ENCODE results near the gene XKR7. TPM values are rescaled to one million over a fixed set of nuclear protein-coding genes. Genes with fewer than 3 reads are reported as not detected.
"Not testable (repeated sequence)": the region's sequence is repeated elsewhere in the genome, so short reads cannot be mapped to it uniquely, and the experiment has no call there.

XKR7 gene
- total RNA-seq, 4 donors from 2014 or later: under 0.01 TPM; not detected in 3

- no peaks in the 10 kb centered on the region for H3K9me3 ChIP-seq
- in situ Hi-C loops (cut with MboI; ENCODE audit: low pct_ligation_motif_present in 1 of 4, low pct_unique_long_range_greater_than_20kb in 1 of 4, low sequenced_read_pairs in 3 of 4) (no loop called here), intact Hi-C loops (cut with DNase I; ENCODE audit: low total_unique reads) (no loop called here)
- no peak overlapping the region for H3K4me3 ChIP-seq
- no peak overlapping the region for H3K27ac ChIP-seq
- WGBS, 2 donors (ENCODE audit: low coverage in 1 of 2): 67 to 90% methylated on average over 3 to 12 of the region's 12 CpGs
- peaks cover 62% of the 10 kb centered on the region for H3K27me3 ChIP-seq
- no peaks in the 10 kb centered on the region for H3K36me3 ChIP-seq
- no peak for TF ChIP-seq CTCF (IDR thresholded peaks at IDR 0.05)
- TF ChIP-seq POLR2A (IDR thresholded peaks at IDR 0.05): no peak
- no peak for TF ChIP-seq EP300 (IDR thresholded peaks at IDR 0.05; ENCODE audit: low read depth)
- no peak for TF ChIP-seq POLR2AphosphoS5 (IDR thresholded peaks at IDR 0.05)
- DNase-seq: no peak
- peaks cover 0 to 12% (median 8%) of the 10 kb centered on the region in 4 donors for H3K4me1 ChIP-seq
Observed at GRCh38 chr20:32028647-32029372, 60.9 kb downstream of the XKR7 start.

GRCh38 chr20:32029561-32029960 is 61.6 kb downstream of the XKR7 start:
- intact Hi-C loops (cut with DNase I; ENCODE audit: low total_unique reads) (no loop called here), in situ Hi-C loops (cut with MboI; ENCODE audit: low pct_ligation_motif_present in 1 of 4, low pct_unique_long_range_greater_than_20kb in 1 of 4, low sequenced_read_pairs in 3 of 4) (no loop called here)
- Histone ChIP-seq H3K4me3 (no peak overlapping the region), H3K27ac (no peak overlapping the region), H3K27me3 (peaks cover 64% of the 10 kb centered on the region), H3K4me1 (peaks cover 0 to 12% (median 8%) of the 10 kb centered on the region in 4 donors), H3K9me3 (no peaks in the 10 kb centered on the region), H3K36me3 (no peaks in the 10 kb centered on the region)
- no peak for TF ChIP-seq EP300 (IDR thresholded peaks at IDR 0.05; ENCODE audit: low read depth)
- no peak for TF ChIP-seq POLR2AphosphoS5 (IDR thresholded peaks at IDR 0.05)
- no peak for TF ChIP-seq POLR2A (IDR thresholded peaks at IDR 0.05)
- no peak for TF ChIP-seq CTCF (IDR thresholded peaks at IDR 0.05)
- WGBS, 2 donors (ENCODE audit: low coverage in 1 of 2): 86% methylated on average over 11 of the region's 11 CpGs; no CpG with 5 or more reads in 1 of the 2 donors
- DNase-seq: no peak

GRCh38 chr20:32031007-32031958 is 63.3 kb downstream of the XKR7 start:
- in situ Hi-C loops (cut with MboI; ENCODE audit: low pct_ligation_motif_present in 1 of 4, low pct_unique_long_range_greater_than_20kb in 1 of 4, low sequenced_read_pairs in 3 of 4): no loop called here
- 15 to 33% methylated on average over 4 to 46 of the region's 59 CpGs for WGBS, 2 donors (ENCODE audit: low coverage in 1 of 2)
- peaks cover 64% of the 10 kb centered on the region for H3K27me3 ChIP-seq
- TF ChIP-seq CTCF (IDR thresholded peaks at IDR 0.05) (peak; percentile 89 to 96 (median 94)), POLR2A (IDR thresholded peaks at IDR 0.05) (no peak)
- no peaks in the 10 kb centered on the region for H3K9me3 ChIP-seq
- peak; percentile 75 for DNase-seq
- peaks cover 0 to 12% (median 8%) of the 10 kb centered on the region in 4 donors for H3K4me1 ChIP-seq
- no peak overlapping the region for H3K27ac ChIP-seq
- intact Hi-C loops (cut with DNase I; ENCODE audit: low total_unique reads): loop anchor here (10.0 kb wide), 1 partner anchor 206 kb away; no protein-coding TSS in a partner anchor
- peak overlapping the region in 2 of 4 donors; percentile 13 to 38 for H3K4me3 ChIP-seq
- no peaks in the 10 kb centered on the region for H3K36me3 ChIP-seq

GRCh38 chr20:32033316-32033715 is 65.4 kb downstream of the XKR7 start:
- Histone ChIP-seq H3K4me1 (peaks cover 0 to 12% (median 8%) of the 10 kb centered on the region in 4 donors), H3K36me3 (no peaks in the 10 kb centered on the region), H3K9me3 (no peaks in the 10 kb centered on the region), H3K27me3 (peaks cover 65% of the 10 kb centered on the region), H3K27ac (no peak overlapping the region), H3K4me3 (no peak overlapping the region)
- DNase-seq: no peak
- in situ Hi-C loops (cut with MboI; ENCODE audit: low pct_ligation_motif_present in 1 of 4, low pct_unique_long_range_greater_than_20kb in 1 of 4, low sequenced_read_pairs in 3 of 4) (no loop called here), intact Hi-C loops (cut with DNase I; ENCODE audit: low total_unique reads) (loop anchor here (10.0 kb wide), 1 partner anchor 209 kb away; no protein-coding TSS in a partner anchor)
- no peak for TF ChIP-seq POLR2AphosphoS5 (IDR thresholded peaks at IDR 0.05)
- no peak for TF ChIP-seq EP300 (IDR thresholded peaks at IDR 0.05; ENCODE audit: low read depth)
- TF ChIP-seq POLR2A (IDR thresholded peaks at IDR 0.05): no peak
- TF ChIP-seq CTCF (IDR thresholded peaks at IDR 0.05): no peak
- WGBS, 2 donors (ENCODE audit: low coverage in 1 of 2): 25 to 52% methylated on average over 1 to 2 of the region's 2 CpGs

GRCh38 chr20:32033721-32034120 is 65.8 kb downstream of the XKR7 start:
- WGBS, 2 donors (ENCODE audit: low coverage in 1 of 2): 66 to 88% methylated on average over 3 of the region's 3 CpGs
- intact Hi-C loops (cut with DNase I; ENCODE audit: low total_unique reads): loop anchor here (10.0 kb wide), 1 partner anchor 209 kb away; no protein-coding TSS in a partner anchor
- peaks cover 69% of the 10 kb centered on the region for H3K27me3 ChIP-seq

More at GRCh38 chr20:32033721-32034120, 65.8 kb downstream of the XKR7 start:
- H3K27ac ChIP-seq; in situ Hi-C loops (cut with MboI; ENCODE audit: low pct_ligation_motif_present in 1 of 4, low pct_unique_long_range_greater_than_20kb in 1 of 4, low sequenced_read_pairs in 3 of 4); H3K36me3 ChIP-seq; H3K9me3 ChIP-seq; DNase-seq; H3K4me3 ChIP-seq: not testable (repeated sequence)
- peaks cover 0 to 12% (median 8%) of the 10 kb centered on the region in 4 donors for H3K4me1 ChIP-seq

Measured in transverse colon (tissue), 4 donors.